Middle frontal gyrus (tissue), 1 donor: ENCODE data around the gene PTPRN2.

Source experiments
- DNase-seq: peaks from one replicate; pipeline ENCODE4 v3.0.0-alpha.2; 2015; ENCODE audit warnings: low spot score; ENCODE audit errors: extremely low spot score

Gene PTPRN2

DNA sequence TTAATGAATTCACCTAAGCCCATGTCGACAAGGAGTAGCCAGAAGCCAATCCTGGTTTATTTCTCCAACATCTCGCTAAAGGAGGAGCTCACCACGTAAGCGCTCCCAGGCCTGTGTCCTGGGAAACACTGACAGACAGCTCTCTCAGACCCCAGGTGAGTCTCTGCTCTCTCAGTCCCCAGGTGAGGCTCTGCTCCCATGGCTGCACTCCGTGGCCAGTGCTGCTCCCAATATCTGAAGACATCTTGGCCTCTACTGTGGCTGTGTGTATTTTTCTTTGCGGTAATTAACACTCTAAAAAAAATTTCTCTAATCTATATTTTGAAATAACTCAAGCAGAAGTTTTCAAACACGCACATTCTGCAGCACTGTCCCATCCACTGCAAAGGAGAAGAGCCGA is 564.5 kb downstream of the PTPRN2 start:
- DNase-seq, result no peak

DNA sequence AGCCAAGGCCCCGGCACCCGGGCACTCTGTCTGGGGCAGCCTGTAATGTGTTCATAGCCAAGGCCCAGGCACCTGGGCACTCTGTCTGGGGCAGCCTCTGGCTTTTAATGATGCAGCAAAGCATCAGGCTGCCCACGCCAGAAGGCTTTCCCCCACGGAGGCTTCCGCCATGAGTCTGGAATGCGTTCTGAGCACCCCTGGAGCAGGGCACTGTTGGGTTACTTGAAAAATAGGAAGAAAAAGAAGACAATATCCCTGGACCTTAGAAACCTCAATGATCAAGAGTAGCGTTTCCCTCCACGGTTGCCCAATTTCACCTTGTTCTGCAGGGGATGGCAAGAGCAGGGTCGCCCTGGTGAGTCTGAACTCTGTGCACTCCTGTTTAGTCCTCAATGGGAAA is 565.0 kb downstream of the PTPRN2 start:
- DNase-seq, result no peak

DNA sequence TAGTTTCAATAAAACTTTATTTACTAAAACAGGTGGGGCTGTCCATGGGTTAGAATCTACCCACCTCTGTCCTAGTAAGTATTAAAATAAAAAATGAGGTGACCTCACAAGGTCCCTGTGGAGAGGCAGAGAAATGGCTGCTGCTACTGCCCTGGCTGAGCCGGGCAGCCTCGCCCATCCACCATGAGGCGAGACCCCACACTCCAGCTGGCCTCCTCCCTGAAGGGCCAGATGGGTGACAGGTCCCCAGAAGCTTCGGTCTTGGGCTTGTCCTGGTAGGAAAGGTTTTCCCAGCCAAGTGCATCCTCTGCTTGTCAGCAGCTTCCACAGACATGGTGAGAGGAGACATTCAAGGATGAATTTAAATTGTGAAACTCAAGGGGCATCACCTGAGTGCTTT is 565.8 kb downstream of the PTPRN2 start:
- DNase-seq, result no peak

GRCh38 chr7:158020706-158021095 is 566.9 kb downstream of the PTPRN2 start:
- no peak for DNase-seq

DNA sequence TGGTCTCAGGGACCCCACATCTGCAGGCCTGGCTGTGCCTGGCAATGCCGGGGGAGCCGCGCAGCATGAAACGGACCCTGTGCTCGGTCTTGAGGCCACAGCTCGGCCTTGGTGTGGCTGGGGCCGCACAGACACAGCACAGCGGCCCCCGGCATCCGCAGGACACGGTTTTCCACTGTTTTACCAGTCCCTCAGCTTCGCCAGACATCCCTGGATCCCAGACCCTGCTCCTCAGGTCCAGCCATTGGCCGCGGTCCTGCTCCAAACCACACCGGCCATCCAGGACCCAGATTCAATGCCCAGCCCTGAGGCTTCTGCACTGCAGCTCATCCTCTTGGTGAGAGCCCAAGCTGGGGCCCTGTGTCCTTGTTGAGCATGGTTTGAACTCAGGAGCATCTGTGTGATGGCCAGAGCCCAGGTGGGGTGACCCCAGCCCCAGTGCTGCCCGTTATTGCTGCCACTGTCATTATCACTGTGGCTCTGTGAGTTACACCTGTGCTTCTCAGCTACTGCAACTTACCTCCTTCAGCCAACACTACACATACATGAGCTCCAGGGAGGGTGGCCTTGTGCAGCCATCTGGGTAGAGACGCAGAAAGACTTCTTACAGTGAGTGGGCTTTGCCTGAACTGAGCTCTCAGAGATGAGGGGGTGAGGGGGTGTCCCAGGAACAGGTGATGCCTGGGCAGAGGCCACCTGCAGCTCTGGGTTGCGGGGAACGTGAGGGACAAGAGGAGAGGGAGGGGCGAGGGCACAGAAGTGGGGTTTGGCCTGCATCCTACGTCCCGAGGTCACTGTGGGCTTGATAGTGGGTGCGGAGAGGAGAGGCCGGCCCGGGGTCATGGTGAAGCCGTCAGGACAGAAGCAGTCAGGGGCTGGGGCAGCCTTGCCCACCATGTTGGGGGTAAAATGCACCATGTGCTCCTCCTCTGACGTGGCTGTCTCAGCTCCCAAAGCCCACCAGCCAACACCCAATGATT is 567.6 kb downstream of the PTPRN2 start:
- no peak for DNase-seq

DNA sequence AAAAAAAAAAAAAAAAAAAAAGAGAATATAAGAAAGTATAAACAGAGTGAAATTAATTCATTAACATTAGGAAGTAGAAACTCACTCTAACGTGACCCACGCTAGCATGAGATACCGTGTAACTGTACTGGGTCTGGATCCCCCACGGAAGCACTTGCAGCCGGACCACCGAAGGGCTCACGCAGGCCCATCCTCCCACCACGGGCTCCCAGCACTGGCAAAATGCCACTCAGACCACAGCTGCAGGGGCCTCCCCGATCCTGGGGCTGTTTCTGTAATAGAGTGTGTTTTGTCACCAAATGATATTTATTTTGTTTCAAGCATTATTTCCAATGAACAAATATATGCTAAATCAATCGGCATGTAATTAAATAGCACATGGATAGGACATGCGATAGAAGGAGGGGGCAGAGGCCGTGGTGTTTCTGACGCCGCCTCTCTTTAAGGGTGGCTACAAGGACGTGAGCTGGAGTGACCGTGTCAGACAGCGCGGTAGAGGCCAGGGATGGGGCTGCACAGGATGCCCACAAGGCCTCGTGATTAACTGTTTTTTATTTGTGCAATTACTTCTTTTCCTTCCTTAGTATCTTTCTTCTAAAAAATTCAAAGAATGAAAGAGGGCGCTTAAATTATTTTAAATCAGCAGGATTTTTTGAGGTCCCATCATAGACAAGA is 568.5 kb downstream of the PTPRN2 start:
- DNase-seq, result no peak

DNA sequence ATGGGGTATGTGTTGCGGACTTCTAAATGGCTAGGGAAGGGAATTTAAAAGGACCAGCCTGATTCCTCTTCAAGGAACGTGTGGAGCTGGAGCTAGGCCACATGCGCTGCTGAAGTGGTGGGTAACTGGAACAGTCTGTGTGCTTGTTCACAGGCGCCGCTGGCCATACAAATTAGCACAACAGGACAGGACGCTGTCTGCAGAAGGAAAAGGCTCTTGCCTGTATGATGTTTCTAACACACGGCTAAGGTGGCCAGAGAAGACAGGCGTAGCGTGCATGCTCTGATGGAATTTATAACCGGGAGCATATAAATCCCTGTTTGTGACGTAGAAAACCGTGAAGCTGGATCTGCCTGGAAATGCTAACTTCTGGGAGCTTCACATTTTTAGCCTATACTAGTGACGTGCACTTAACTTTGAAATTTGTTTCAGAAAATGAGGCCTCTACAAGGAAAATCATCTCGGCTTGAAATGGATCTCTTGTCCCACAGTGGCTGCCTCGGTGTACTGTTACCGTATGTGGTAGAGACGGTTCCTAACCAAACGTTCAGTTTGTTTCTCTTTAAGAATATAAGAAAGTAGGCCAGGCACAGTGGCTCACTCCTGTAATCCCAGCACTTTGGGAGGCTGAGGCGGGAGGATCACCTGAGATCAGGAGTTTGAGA is 569.4 kb downstream of the PTPRN2 start:
- DNase-seq, result no peak

GRCh38 chr7:158017111-158018097 is 570.2 kb downstream of the PTPRN2 start:
- no peak for DNase-seq

- DNase-seq, result peak; percentile 44
These were observed 571.2 kb downstream of the PTPRN2 start for GRCh38 chr7:158016180-158017097.

- DNase-seq, result no peak
These were observed 572.0 kb downstream of the PTPRN2 start for GRCh38 chr7:158015403-158016179.

- no peak for DNase-seq
These were observed 572.6 kb downstream of the PTPRN2 start for GRCh38 chr7:158014976-158015375.

- DNase-seq, result no peak
These were observed 574.4 kb downstream of the PTPRN2 start for GRCh38 chr7:158013085-158013668.

DNA sequence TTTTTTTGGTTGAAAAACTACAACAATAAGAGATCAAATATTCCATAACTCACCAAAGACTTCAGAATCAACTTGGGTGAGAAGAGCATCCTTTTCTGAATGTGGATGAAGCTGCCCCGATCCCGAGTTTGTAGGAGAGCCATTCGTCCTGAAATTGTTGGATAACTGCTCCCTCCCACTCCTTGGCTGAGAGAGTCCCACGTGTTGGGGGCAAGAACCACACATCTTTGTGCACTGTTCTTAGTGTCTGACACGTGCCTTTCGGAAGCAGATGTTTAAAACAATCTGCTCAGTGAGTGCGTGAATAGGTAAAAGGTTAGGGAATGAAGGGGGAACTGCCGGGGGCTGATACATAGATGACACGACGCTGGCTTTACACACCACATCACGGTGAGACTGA is 575.7 kb downstream of the PTPRN2 start:
- DNase-seq, result no peak

DNA sequence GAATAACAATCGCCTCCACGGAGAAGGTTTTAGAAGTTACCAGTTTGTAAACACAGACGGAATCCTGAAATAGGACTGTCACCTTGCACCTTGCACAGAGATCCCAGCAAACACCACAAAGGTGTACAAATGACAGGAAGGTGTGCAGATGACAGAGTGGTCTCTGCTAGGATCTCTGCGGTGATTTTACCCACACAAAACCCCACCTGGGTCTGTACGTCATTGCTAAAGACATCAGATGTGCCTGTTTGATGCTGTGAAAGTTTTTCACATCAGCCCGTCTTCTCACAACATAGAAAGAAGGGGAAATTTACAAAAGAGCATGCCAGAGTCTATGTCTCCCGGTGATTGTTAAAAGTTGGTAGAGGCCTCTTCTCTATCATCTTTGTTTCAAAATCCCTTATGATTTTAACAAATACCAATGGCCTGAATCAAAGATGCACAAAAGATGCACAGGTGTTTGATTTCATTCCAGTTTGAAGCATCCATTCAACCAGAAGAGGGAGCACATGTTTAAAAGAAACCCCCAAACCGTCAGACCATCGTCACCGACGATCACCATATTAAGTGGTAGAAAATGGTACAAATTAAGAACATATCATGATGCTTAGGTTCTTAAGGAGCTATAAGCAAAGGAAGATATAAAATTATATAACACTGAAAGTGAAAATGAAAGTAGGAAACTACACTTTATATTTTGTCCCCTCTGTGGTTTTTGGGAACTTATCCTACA is 576.5 kb downstream of the PTPRN2 start:
- DNase-seq, result no peak

DNA sequence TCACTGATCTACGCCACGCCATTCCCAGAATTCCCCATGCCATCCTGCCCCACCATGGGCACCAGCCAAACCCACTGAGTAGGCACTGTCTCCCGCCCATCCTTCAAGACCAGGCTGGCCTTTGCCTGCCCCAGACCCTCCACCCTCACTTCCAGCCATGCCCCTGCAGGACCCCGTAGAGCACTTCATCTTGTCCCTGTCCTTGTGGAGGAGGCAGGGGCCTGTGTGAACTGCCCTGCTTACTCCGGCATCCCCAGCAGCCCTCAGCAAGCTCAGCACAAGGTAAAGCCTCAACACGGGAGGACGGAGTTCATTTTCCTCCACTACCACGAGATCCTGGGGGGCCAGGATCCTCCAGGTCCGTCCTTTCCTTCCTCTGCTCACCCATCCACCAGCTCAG is 577.7 kb downstream of the PTPRN2 start:
- no peak for DNase-seq

GRCh38 chr7:158008267-158008666 is 579.4 kb downstream of the PTPRN2 start:
- no peak for DNase-seq

GRCh38 chr7:158007697-158008257 is 579.8 kb downstream of the PTPRN2 start:
- no peak for DNase-seq
